SU-DHL-6 (cell line): ENCODE results near the gene LRFN2.

Experiments used
- H2AFZ ChIP-seq: fragments of 200-600 bp; sonication (generic); 2 replicates; pipeline ENCODE4 v1.6.1; 2014; ENCODE audit warnings: low read depth, mild to moderate bottlenecking, moderate library complexity, mixed read lengths, antibody characterized with exemption, low read length; ENCODE audit not compliant: severe bottlenecking
- H3F3A ChIP-seq: fragments of 200-600 bp; shearing (Covaris generic); 2 replicates; pipeline ENCODE4 v1.6.0; 2016; ENCODE audit warnings: antibody characterized with exemption, mild to moderate bottlenecking; ENCODE audit not compliant: insufficient read depth
- H3K27ac ChIP-seq: fragments of 200-600 bp; sonication (generic); 2 replicates; pipeline ENCODE4 v1.5.1; 2016; ENCODE audit warnings: low read depth, mild to moderate bottlenecking, low read length, moderate library complexity, mixed read lengths
- H3K27me3 ChIP-seq: fragments of 200-600 bp; sonication (generic), shearing (Covaris generic); 2 replicates; pipeline ENCODE4 v1.6.0; 2014; ENCODE audit warnings: mild to moderate bottlenecking, low read length
- H3K36me3 ChIP-seq: fragments of 200-600 bp; sonication (generic); 2 replicates; pipeline ENCODE4 v1.6.1; 2014; ENCODE audit warnings: mild to moderate bottlenecking, low read length, mixed read lengths
- H3K4me2 ChIP-seq: fragments of 300-600, 200-600 bp; shearing (Covaris generic), sonication (generic); 2 replicates; pipeline ENCODE4 v1.6.0; 2014; ENCODE audit warnings: low read length, low read depth, mild to moderate bottlenecking; ENCODE audit not compliant: poor library complexity, severe bottlenecking
- H3K4me3 ChIP-seq: fragments of 200-600 bp; sonication (generic); 2 replicates; pipeline ENCODE4 v1.5.1; 2014; ENCODE audit warnings: antibody characterized with exemption, low read length, mild to moderate bottlenecking, mixed read lengths; ENCODE audit not compliant: insufficient read depth, poor library complexity, severe bottlenecking
- H3K79me2 ChIP-seq: fragments of 200-600 bp; sonication (generic); 2 replicates; pipeline ENCODE4 v1.6.1; 2014; ENCODE audit warnings: mild to moderate bottlenecking, low read length, moderate library complexity; ENCODE audit not compliant: insufficient read depth
- H3K9ac ChIP-seq: fragments of 200-600 bp; sonication (generic); 2 replicates; pipeline ENCODE4 v1.7.0; 2014; ENCODE audit warnings: mild to moderate bottlenecking, low read length
- H3K9me2 ChIP-seq: fragments of 200-600 bp; sonication (generic); replicated peaks from 2 replicates; pipeline ENCODE4 v1.6.1; 2014; ENCODE audit warnings: low read length; ENCODE audit not compliant: insufficient read depth
- H3K9me3 ChIP-seq: fragments of 200-600 bp; sonication (generic); 2 replicates; pipeline ENCODE4 v1.6.1; 2014; ENCODE audit warnings: low read length, mixed read lengths; ENCODE audit not compliant: insufficient read depth
- H4K20me1 ChIP-seq: fragments of 200-600 bp; sonication (generic); 2 replicates; pipeline ENCODE4 v1.6.1; 2014; ENCODE audit warnings: low read depth, mild to moderate bottlenecking, antibody characterized with exemption, low read length, moderate library complexity, mixed read lengths
- CTCF ChIP-seq: fragments of 200-600 bp; sonication (generic); IDR thresholded peaks from one replicate; pipeline ENCODE4 v1.5.1; 2017; ENCODE audit warnings: antibody characterized with exemption, mild to moderate bottlenecking, low read length, moderate library complexity; ENCODE audit not compliant: insufficient read depth, poor library complexity, severe bottlenecking
- EZH2phosphoT487 ChIP-seq: fragments of 200-600 bp; sonication (generic), shearing (Covaris generic); conservative IDR thresholded peaks from 2 replicates; pipeline ENCODE4 v1.6.1; 2018; ENCODE audit warnings: mild to moderate bottlenecking, antibody characterized with exemption, low read length, moderate library complexity, mixed read lengths

LRFN2 gene

GRCh38 chr6:40480678-40481077, 106.5 kb downstream of the LRFN2 start:
- TF ChIP-seq CTCF (no peak), EZH2phosphoT487 (no peak)
- H3K36me3 ChIP-seq = no peaks in the 10 kb centered on the region
- no peak overlapping the region for H3K27ac ChIP-seq
- no peaks in the 10 kb centered on the region for H3K9me2 ChIP-seq
- no peak overlapping the region for H3K9ac ChIP-seq
- H3K4me3 ChIP-seq = no peak overlapping the region
- no peaks in the 10 kb centered on the region for H3K27me3 ChIP-seq
- H3F3A ChIP-seq = no peaks in the 10 kb centered on the region
- no peak overlapping the region for H3K4me2 ChIP-seq
- no peaks in the 10 kb centered on the region for H3K9me3 ChIP-seq
- H2AFZ ChIP-seq = no peak overlapping the region
- H3K79me2 ChIP-seq = no peaks in the 10 kb centered on the region
- H4K20me1 ChIP-seq = no peaks in the 10 kb centered on the region

- Histone ChIP-seq H3K9me3 (no peaks in the 10 kb centered on the region), H3K79me2 (no peaks in the 10 kb centered on the region), H3K4me2 (no peak overlapping the region), H3K9ac (no peak overlapping the region), H3K27me3 (no peaks in the 10 kb centered on the region), H2AFZ (no peak overlapping the region), H3F3A (no peaks in the 10 kb centered on the region), H4K20me1 (no peaks in the 10 kb centered on the region), H3K27ac (no peak overlapping the region), H3K9me2 (no peaks in the 10 kb centered on the region), H3K4me3 (no peak overlapping the region), H3K36me3 (no peaks in the 10 kb centered on the region)
- no peak for TF ChIP-seq EZH2phosphoT487
Observed at GRCh38 chr6:40479706-40480105, 107.5 kb downstream of the LRFN2 start.

- Histone ChIP-seq H3K4me2 (no peak overlapping the region), H3K4me3 (no peak overlapping the region), H3K79me2 (no peaks in the 10 kb centered on the region), H2AFZ (no peak overlapping the region), H3K27ac (no peak overlapping the region), H3K9me2 (no peaks in the 10 kb centered on the region), H3K9ac (no peak overlapping the region), H3K27me3 (no peaks in the 10 kb centered on the region), H3K36me3 (no peaks in the 10 kb centered on the region), H4K20me1 (no peaks in the 10 kb centered on the region), H3F3A (no peaks in the 10 kb centered on the region), H3K9me3 (no peaks in the 10 kb centered on the region)
- TF ChIP-seq CTCF = no peak
- no peak for TF ChIP-seq EZH2phosphoT487
Observed at GRCh38 chr6:40477246-40478126, 109.7 kb downstream of the LRFN2 start.

- no peaks in the 10 kb centered on the region for H3K79me2 ChIP-seq
Observed at GRCh38 chr6:40476673-40477072, 110.5 kb downstream of the LRFN2 start.

More at GRCh38 chr6:40476673-40477072, 110.5 kb downstream of the LRFN2 start:
- TF ChIP-seq CTCF = no peak
- TF ChIP-seq EZH2phosphoT487 = no peak
- Histone ChIP-seq H2AFZ (no peak overlapping the region), H3K9ac (no peak overlapping the region), H4K20me1 (no peaks in the 10 kb centered on the region), H3F3A (no peaks in the 10 kb centered on the region), H3K36me3 (no peaks in the 10 kb centered on the region), H3K4me2 (no peak overlapping the region), H3K27me3 (no peaks in the 10 kb centered on the region), H3K4me3 (no peak overlapping the region), H3K9me3 (no peaks in the 10 kb centered on the region), H3K9me2 (no peaks in the 10 kb centered on the region), H3K27ac (no peak overlapping the region)
